ENCODE measurements around the gene ANKRD11. TPM values are rescaled to one million over a fixed set of nuclear protein-coding genes. Genes with fewer than 3 reads are reported as not detected.

ANKRD11 gene
- total RNA-seq, 2 donors from 2014 or later, result 118 to 159 TPM

DNA sequence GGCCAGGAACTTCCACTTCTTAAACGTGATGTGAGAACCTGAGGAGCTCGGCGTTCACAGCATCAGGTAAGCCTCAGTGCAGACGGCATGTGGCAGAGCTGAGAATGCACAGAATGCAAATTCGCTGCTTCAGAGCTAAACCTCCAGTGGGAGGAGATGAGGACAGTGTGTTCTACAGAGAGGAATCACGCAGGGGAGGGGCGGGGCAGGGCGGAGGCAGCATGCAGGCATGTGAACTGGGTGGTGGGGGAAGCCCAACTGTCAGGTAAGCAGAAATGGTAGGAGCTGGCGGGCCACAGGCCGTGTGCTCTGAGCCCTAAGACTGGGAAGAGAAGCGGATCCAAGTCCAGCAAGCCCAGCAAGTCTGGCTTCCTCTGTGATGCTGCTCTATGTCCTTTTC lies 178.2 kb downstream of the ANKRD11 start:
- no peak overlapping the region for H3K9ac ChIP-seq (ENCODE audit: extremely low read depth, low read length, poor library complexity, severe bottlenecking)
- peaks cover 43% of the 10 kb centered on the region for H3K36me3 Mint-ChIP-seq (ENCODE audit: low read depth)
- 87 to 88% methylated on average over 6 to 11 of the region's 11 CpGs for WGBS, 2 experiments (ENCODE audit: insufficient coverage in 1 of 2, insufficient read length in 1 of 2)
- no peak for DNase-seq
- TF ChIP-seq, protein P1, sequence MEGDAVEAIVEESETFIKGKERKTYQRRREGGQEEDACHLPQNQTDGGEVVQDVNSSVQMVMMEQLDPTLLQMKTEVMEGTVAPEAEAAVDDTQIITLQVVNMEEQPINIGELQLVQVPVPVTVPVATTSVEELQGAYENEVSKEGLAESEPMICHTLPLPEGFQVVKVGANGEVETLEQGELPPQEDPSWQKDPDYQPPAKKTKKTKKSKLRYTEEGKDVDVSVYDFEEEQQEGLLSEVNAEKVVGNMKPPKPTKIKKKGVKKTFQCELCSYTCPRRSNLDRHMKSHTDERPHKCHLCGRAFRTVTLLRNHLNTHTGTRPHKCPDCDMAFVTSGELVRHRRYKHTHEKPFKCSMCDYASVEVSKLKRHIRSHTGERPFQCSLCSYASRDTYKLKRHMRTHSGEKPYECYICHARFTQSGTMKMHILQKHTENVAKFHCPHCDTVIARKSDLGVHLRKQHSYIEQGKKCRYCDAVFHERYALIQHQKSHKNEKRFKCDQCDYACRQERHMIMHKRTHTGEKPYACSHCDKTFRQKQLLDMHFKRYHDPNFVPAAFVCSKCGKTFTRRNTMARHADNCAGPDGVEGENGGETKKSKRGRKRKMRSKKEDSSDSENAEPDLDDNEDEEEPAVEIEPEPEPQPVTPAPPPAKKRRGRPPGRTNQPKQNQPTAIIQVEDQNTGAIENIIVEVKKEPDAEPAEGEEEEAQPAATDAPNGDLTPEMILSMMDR (conservative IDR thresholded peaks at IDR 0.05), result no peak
- no peak overlapping the region for H3K27ac ChIP-seq (ENCODE audit: low read depth, low read length)
- peaks cover 51% of the 10 kb centered on the region for H3K36me3 ChIP-seq (ENCODE audit: control insufficient read depth, insufficient read depth, low read length)
- no peaks in the 10 kb centered on the region for H3K27me3 Mint-ChIP-seq (ENCODE audit: insufficient read depth)
- no peak overlapping the region for H3K27ac Mint-ChIP-seq
- no peaks in the 10 kb centered on the region for H3K27me3 ChIP-seq (ENCODE audit: control insufficient read depth, insufficient read depth, low read length, poor library complexity, severe bottlenecking)
- H3K4me1 Mint-ChIP-seq, result peaks cover 31% of the 10 kb centered on the region
- no peak overlapping the region for H3K4me3 ChIP-seq (ENCODE audit: low read length)
- no peak overlapping the region for H3K4me3 Mint-ChIP-seq
- H3K4me1 ChIP-seq (ENCODE audit: control insufficient read depth, insufficient read depth, low read length), result peaks cover 4% of the 10 kb centered on the region
- H3K9me3 ChIP-seq (ENCODE audit: control insufficient read depth, low read length), result no peaks in the 10 kb centered on the region
- no peaks in the 10 kb centered on the region for H3K9me3 Mint-ChIP-seq

DNA sequence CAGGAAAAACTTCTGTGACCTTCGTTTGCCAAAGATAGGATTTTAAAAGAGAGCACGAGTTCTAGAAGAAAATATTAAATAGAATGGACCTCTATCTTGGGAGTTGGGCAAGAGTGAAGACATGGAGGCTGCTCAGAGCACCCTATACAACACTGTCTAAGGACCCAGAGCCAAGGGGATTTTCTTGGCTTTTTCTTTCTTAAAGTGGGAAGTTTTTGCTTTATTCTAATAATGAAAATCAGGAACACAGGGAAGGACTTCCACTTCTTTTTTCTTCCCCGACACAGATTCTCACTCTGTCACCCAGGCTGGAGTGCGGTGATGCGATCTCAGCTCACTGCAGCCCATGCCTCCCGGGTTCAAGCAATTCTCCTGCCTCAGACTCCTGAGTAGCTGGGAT lies 178.7 kb downstream of the ANKRD11 start:
- no peak overlapping the region for H3K27ac Mint-ChIP-seq
- WGBS, 2 experiments (ENCODE audit: insufficient coverage in 1 of 2, insufficient read length in 1 of 2), result 76 to 91% methylated on average over 3 to 6 of the region's 6 CpGs

DNA sequence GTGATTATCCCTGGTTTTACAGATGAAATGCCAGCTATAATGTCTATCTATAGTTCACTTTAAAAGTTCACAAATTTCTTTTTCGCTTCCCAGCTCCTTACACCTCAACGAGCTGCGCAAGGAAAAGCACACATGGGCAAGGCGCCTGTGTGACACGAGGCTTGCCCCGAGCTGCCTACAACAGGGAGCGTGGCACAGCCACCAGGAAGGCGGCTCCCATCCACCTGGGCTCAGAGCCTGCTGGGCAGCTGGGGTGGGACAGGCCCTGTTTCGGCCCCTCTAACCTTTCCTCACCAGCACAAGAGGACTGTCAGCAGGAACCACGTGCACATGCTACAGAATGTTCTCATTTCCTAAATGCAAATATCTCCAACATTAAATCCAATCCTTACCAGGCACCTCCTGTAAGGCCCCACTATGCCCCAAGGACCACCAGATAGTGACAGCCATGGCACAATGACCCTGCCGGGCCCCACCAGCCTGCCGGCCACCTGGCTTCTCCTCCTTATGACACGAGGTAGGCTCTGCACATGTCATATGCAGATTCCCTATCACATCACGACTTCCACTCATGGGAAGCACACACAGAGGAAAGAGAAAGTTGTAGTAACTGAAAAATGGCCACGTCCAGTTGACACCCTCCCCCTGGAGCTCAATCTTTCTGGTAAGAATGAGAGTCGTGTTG lies 180.8 kb downstream of the ANKRD11 start:
- H3K27ac ChIP-seq (ENCODE audit: low read depth, low read length), result no peak overlapping the region

More for the DNA sequence above, 178.7 kb downstream of the ANKRD11 start:
- H3K9ac ChIP-seq (ENCODE audit: extremely low read depth, low read length, poor library complexity, severe bottlenecking), result no peak overlapping the region
- DNase-seq, result no peak
- H3K4me1 ChIP-seq (ENCODE audit: control insufficient read depth, insufficient read depth, low read length), result peaks cover 4% of the 10 kb centered on the region
- H3K27me3 ChIP-seq (ENCODE audit: control insufficient read depth, insufficient read depth, low read length, poor library complexity, severe bottlenecking), result no peaks in the 10 kb centered on the region
- Mint-ChIP-seq H3K9me3 (no peaks in the 10 kb centered on the region), H3K36me3 (ENCODE audit: low read depth) (peaks cover 44% of the 10 kb centered on the region), H3K27me3 (ENCODE audit: insufficient read depth) (no peaks in the 10 kb centered on the region), H3K4me3 (no peak overlapping the region), H3K4me1 (peaks cover 26% of the 10 kb centered on the region)
- peaks cover 54% of the 10 kb centered on the region for H3K36me3 ChIP-seq (ENCODE audit: control insufficient read depth, insufficient read depth, low read length)
- H3K27ac ChIP-seq (ENCODE audit: low read depth, low read length), result no peak overlapping the region
- TF ChIP-seq, protein P1 (conservative IDR thresholded peaks at IDR 0.05), result no peak
- H3K9me3 ChIP-seq (ENCODE audit: control insufficient read depth, low read length), result no peaks in the 10 kb centered on the region
- no peak overlapping the region for H3K4me3 ChIP-seq (ENCODE audit: low read length)

More for the DNA sequence above, 180.8 kb downstream of the ANKRD11 start:
- TF ChIP-seq, protein P1 (conservative IDR thresholded peaks at IDR 0.05), result no peak
- peaks cover 14% of the 10 kb centered on the region for H3K4me1 Mint-ChIP-seq
- no peaks in the 10 kb centered on the region for H3K9me3 Mint-ChIP-seq
- no peak overlapping the region for H3K27ac Mint-ChIP-seq
- H3K4me3 Mint-ChIP-seq, result no peak overlapping the region
- Histone ChIP-seq H3K36me3 (ENCODE audit: control insufficient read depth, insufficient read depth, low read length) (peaks cover 39% of the 10 kb centered on the region), H3K9me3 (ENCODE audit: control insufficient read depth, low read length) (no peaks in the 10 kb centered on the region), H3K9ac (ENCODE audit: extremely low read depth, low read length, poor library complexity, severe bottlenecking) (no peak overlapping the region), H3K27me3 (ENCODE audit: control insufficient read depth, insufficient read depth, low read length, poor library complexity, severe bottlenecking) (no peaks in the 10 kb centered on the region), H3K4me1 (ENCODE audit: control insufficient read depth, insufficient read depth, low read length) (no peaks in the 10 kb centered on the region), H3K4me3 (ENCODE audit: low read length) (no peak overlapping the region)
- H3K36me3 Mint-ChIP-seq (ENCODE audit: low read depth), result peaks cover 42% of the 10 kb centered on the region
- 85 to 87% methylated on average over 9 to 16 of the region's 16 CpGs for WGBS, 2 experiments (ENCODE audit: insufficient coverage in 1 of 2, insufficient read length in 1 of 2)
- DNase-seq, result no peak
- H3K27me3 Mint-ChIP-seq (ENCODE audit: insufficient read depth), result no peaks in the 10 kb centered on the region

Measured in endodermal cell (in vitro differentiated cells).